Loucy (cell line): ENCODE results near the gene MRPL52.

Experiments
- H2AFZ ChIP-seq: fragments of 200-600 bp; sonication (generic); 2 replicates; pipeline ENCODE4 v1.6.0; 2016; ENCODE audit warnings: antibody characterized with exemption, mild to moderate bottlenecking, low read length, moderate library complexity
- H3F3A ChIP-seq: fragments of 200-600 bp; 2 replicates; pipeline ENCODE4 v1.6.0; 2016; ENCODE audit warnings: antibody characterized with exemption, low read depth, mild to moderate bottlenecking
- H3K27me3 ChIP-seq: fragments of 200-600 bp; sonication (generic); 2 replicates; pipeline ENCODE4 v1.6.1; 2014; ENCODE audit warnings: low read length, mild to moderate bottlenecking; ENCODE audit not compliant: insufficient read depth, poor library complexity, severe bottlenecking
- H3K36me3 ChIP-seq: fragments of 200-600 bp; sonication (generic); 2 replicates; pipeline ENCODE4 v1.6.1; 2016; ENCODE audit warnings: low read length; ENCODE audit not compliant: insufficient read depth
- H3K4me1 ChIP-seq: fragments of 200-600 bp; sonication (generic); 2 replicates; pipeline ENCODE4 v1.5.1; 2014; ENCODE audit warnings: low read length, mild to moderate bottlenecking; ENCODE audit not compliant: insufficient read depth, poor library complexity, severe bottlenecking
- H3K4me2 ChIP-seq: fragments of 200-600 bp; sonication (generic); 2 replicates; pipeline ENCODE4 v1.6.0; 2014; ENCODE audit warnings: antibody characterized with exemption, low read length, low read depth, mild to moderate bottlenecking; ENCODE audit not compliant: poor library complexity, severe bottlenecking
- H3K4me3 ChIP-seq: fragments of 200-600 bp; sonication (generic); 2 replicates; pipeline ENCODE4 v1.5.1; 2014; ENCODE audit warnings: low read length, mild to moderate bottlenecking, mixed read lengths; ENCODE audit not compliant: poor library complexity, severe bottlenecking
- H3K79me2 ChIP-seq: fragments of 200-600 bp; sonication (generic); 2 replicates; pipeline ENCODE4 v1.6.1; 2014; ENCODE audit warnings: low read length; ENCODE audit not compliant: insufficient read depth
- H3K9ac ChIP-seq: fragments of 200-600 bp; sonication (generic); 2 replicates; pipeline ENCODE4 v1.6.0; 2014; ENCODE audit warnings: mild to moderate bottlenecking, low read depth, low read length, moderate library complexity; ENCODE audit not compliant: poor library complexity, severe bottlenecking
- H3K9me2 ChIP-seq: fragments of 200-600 bp; sonication (generic); replicated peaks from 2 replicates; pipeline ENCODE4 v1.6.1; 2016; ENCODE audit warnings: low read depth, low read length, mixed read lengths
- H3K9me3 ChIP-seq: fragments of 200-600 bp; sonication (generic); 2 replicates; pipeline ENCODE4 v1.6.1; 2014; ENCODE audit warnings: mild to moderate bottlenecking, antibody characterized with exemption, low read length, low read depth; ENCODE audit not compliant: insufficient read depth
- H4K20me1 ChIP-seq: fragments of 200-600 bp; sonication (generic); 2 replicates; pipeline ENCODE4 v1.6.0; 2014; ENCODE audit warnings: antibody characterized with exemption, low read length, mild to moderate bottlenecking; ENCODE audit not compliant: insufficient read depth, poor library complexity, severe bottlenecking
- CTCF ChIP-seq: fragments of 200-600 bp; sonication (generic); conservative IDR thresholded peaks from 2 replicates; pipeline ENCODE4 v1.5.1; 2014; ENCODE audit warnings: mild to moderate bottlenecking, antibody characterized with exemption, low read length
- EZH2phosphoT487 ChIP-seq: fragments of 200-600 bp; IDR thresholded peaks from 2 replicates; pipeline ENCODE4 v1.6.1; 2018; ENCODE audit warnings: antibody characterized with exemption, mild to moderate bottlenecking, moderate library complexity, borderline replicate concordance

The MRPL52 gene

GRCh38 chr14:22812744-22813143 is 16.9 kb upstream of the MRPL52 start:
- TF ChIP-seq EZH2phosphoT487 = no peak
- TF ChIP-seq CTCF = no peak
- H3F3A ChIP-seq = no peaks in the 10 kb centered on the region
- H3K9me2 ChIP-seq = no peaks in the 10 kb centered on the region
- no peaks in the 10 kb centered on the region for H4K20me1 ChIP-seq
- H3K27me3 ChIP-seq = no peaks in the 10 kb centered on the region
- no peak overlapping the region for H2AFZ ChIP-seq
- H3K4me3 ChIP-seq = no peak overlapping the region
- no peaks in the 10 kb centered on the region for H3K36me3 ChIP-seq
- no peak overlapping the region for H3K9ac ChIP-seq
- H3K4me1 ChIP-seq = peaks cover 9% of the 10 kb centered on the region
- no peaks in the 10 kb centered on the region for H3K9me3 ChIP-seq
- H3K4me2 ChIP-seq = no peak overlapping the region
- H3K79me2 ChIP-seq = no peaks in the 10 kb centered on the region

DNA sequence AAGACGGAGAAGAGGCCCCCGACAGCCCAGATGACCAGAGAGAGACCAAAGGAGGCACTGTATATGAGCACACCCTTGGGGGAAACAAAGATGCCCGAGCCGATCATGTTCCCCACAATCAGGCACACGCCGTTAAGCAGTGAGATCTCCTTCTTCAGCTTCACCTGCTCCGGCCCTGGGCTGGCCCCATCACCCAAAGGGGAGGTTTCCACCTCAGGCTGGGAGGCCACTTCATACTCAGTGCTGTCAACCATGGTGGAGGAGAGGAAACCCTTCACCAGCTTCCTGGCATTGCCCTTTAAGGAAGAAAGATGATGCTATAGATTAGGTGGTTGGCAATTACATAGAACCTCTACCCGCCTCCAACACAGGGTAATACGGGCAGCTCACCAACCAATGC is 16.5 kb upstream of the MRPL52 start:
- H3K4me2 ChIP-seq = no peak overlapping the region
- no peaks in the 10 kb centered on the region for H4K20me1 ChIP-seq
- H3K9me3 ChIP-seq = no peaks in the 10 kb centered on the region
- H3K4me1 ChIP-seq = peaks cover 9% of the 10 kb centered on the region
- H3K36me3 ChIP-seq = no peaks in the 10 kb centered on the region
- no peak overlapping the region for H3K4me3 ChIP-seq
- no peaks in the 10 kb centered on the region for H3F3A ChIP-seq
- no peak overlapping the region for H3K9ac ChIP-seq
- no peaks in the 10 kb centered on the region for H3K27me3 ChIP-seq
- TF ChIP-seq EZH2phosphoT487 (no peak), CTCF (no peak)
- H2AFZ ChIP-seq = no peak overlapping the region
- no peaks in the 10 kb centered on the region for H3K9me2 ChIP-seq
- H3K79me2 ChIP-seq = no peaks in the 10 kb centered on the region

DNA sequence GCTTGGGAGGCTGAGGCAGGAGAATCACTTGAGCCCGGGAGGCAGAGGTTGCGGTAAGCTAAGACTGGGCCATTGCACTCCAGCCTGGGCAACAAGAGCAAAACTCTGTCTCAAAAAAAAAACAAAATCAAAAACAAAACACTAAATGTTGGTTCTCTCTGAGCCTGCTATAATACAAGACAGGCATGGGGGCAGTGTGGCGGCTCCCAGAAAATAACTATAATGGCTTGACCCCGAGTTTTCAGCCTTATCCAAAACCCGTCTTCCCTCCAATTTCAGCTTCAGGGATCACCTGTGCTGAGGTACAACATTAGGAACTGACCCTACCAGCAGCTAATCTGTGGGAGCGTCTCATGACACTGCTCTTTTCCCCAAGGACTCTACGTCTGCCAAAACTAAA is 15.3 kb upstream of the MRPL52 start:
- TF ChIP-seq CTCF = no peak
- Histone ChIP-seq H3K9me2 (no peaks in the 10 kb centered on the region), H3K27me3 (no peaks in the 10 kb centered on the region), H3K9ac (no peak overlapping the region), H3K4me1 (peaks cover 9% of the 10 kb centered on the region), H3K36me3 (no peaks in the 10 kb centered on the region), H3K4me2 (no peak overlapping the region), H3F3A (no peaks in the 10 kb centered on the region), H2AFZ (no peak overlapping the region), H4K20me1 (no peaks in the 10 kb centered on the region), H3K4me3 (no peak overlapping the region), H3K9me3 (no peaks in the 10 kb centered on the region), H3K79me2 (no peaks in the 10 kb centered on the region)
